Natural killer cell (primary cell): Measurements from ENCODE around the gene BTBD19. TPM values are rescaled to one million over a fixed set of nuclear protein-coding genes. Genes with fewer than 3 reads are reported as not detected.
"Not testable (repeated sequence)": the region's sequence is repeated elsewhere in the genome, so short reads cannot be mapped to it uniquely, and the experiment has no call there.

Experiments used
- ATAC-seq, 3 donors: fragments of 150-1000 bp in 2 of 3; fragments of 200-7000 bp in 1 of 3; cut with Tn5 transposase; 1 replicate in 1 of 3; 2 replicates in 2 of 3; pipeline ENCODE4 v1.10.0; 2021; ENCODE audit warnings: mild to moderate bottlenecking in 2 of 3, moderate library complexity in 2 of 3
- DNase-seq, 2 donors: peaks; one replicate each; pipeline versions ENCODE4 v3.0.0 to v3.0.0-alpha.2; 2013 to 2021; ENCODE audit warnings: mixed read lengths in 1 of 2
- H3K27ac ChIP-seq: one replicate; pipeline ENCODE4 v1.5.1; 2013; ENCODE audit warnings: mild to moderate bottlenecking, low read length
- H3K27me3 ChIP-seq: one replicate; pipeline ENCODE4 v1.6.1; 2013; ENCODE audit warnings: low read length; ENCODE audit not compliant: control insufficient read depth, insufficient read depth
- H3K36me3 ChIP-seq: one replicate; pipeline ENCODE4 v1.6.1; 2013; ENCODE audit warnings: low read length; ENCODE audit not compliant: control insufficient read depth, insufficient read depth
- H3K4me1 ChIP-seq: one replicate; pipeline ENCODE4 v1.6.1; 2013; ENCODE audit warnings: low read length; ENCODE audit not compliant: control insufficient read depth, insufficient read depth
- H3K4me3 ChIP-seq: one replicate; pipeline ENCODE4 v1.5.1; 2013; ENCODE audit warnings: low read length
- H3K9me3 ChIP-seq: one replicate; pipeline ENCODE4 v1.6.1; 2013; ENCODE audit warnings: low read length; ENCODE audit not compliant: control insufficient read depth, insufficient read depth
- H3K27ac Mint-ChIP-seq, 2 donors: one replicate each; pipeline ENCODE4 v1.8.0; 2022; ENCODE audit warnings: mild to moderate bottlenecking in 2 of 2, mixed read lengths in 2 of 2, moderate library complexity in 1 of 2
- H3K27me3 Mint-ChIP-seq, 2 donors: one replicate each; pipeline ENCODE4 v1.8.0; 2022; ENCODE audit warnings: low read depth in 2 of 2, mixed read lengths in 2 of 2
- H3K36me3 Mint-ChIP-seq: one replicate; pipeline ENCODE4 v1.8.0; 2022; ENCODE audit warnings: mixed read lengths
- H3K4me1 Mint-ChIP-seq, 2 donors: one replicate each; pipeline ENCODE4 v1.8.0; 2022; ENCODE audit warnings: mixed read lengths in 2 of 2
- H3K4me3 Mint-ChIP-seq: one replicate; pipeline ENCODE4 v1.8.0; 2022; ENCODE audit warnings: mild to moderate bottlenecking, moderate library complexity, mixed read lengths
- H3K9me3 Mint-ChIP-seq, 2 donors: one replicate each; pipeline ENCODE4 v1.8.0; 2022; ENCODE audit warnings: mixed read lengths in 2 of 2
- CTCF ChIP-seq: fragments of 200-600 bp; IDR thresholded peaks from one replicate; pipeline ENCODE4 v1.8.0; 2022; ENCODE audit warnings: antibody characterized with exemption
- WGBS: methylation state at CpG from one replicate; pipeline ENCODE4 v1.1.7; 2013; ENCODE audit warnings: missing lambda C conversion rate; ENCODE audit not compliant: insufficient coverage; 5-methylcytosine and 5-hydroxymethylcytosine counted together
- intact Hi-C: fragments of 100-400 bp; cut with micrococcal nuclease; formaldehyde crosslinking; loops from one replicate; pipeline ENCODE4 v1.14.2; 2022
- total RNA-seq, 4 donors: library from RNA; stranded (reverse); fragments of 120-200 nt in 1 of 4; gene quantifications; one replicate each; pipeline versions ENCODE4 v1.2.3 to v1.2.4, GENCODE V29; 2013 to 2022

BTBD19 gene
- total RNA-seq, 3 donors from 2014 or later (not counting 1 experiment from before 2014, with no cell fraction given): 4.4 to 5.7 (median 4.9) TPM

DNA sequence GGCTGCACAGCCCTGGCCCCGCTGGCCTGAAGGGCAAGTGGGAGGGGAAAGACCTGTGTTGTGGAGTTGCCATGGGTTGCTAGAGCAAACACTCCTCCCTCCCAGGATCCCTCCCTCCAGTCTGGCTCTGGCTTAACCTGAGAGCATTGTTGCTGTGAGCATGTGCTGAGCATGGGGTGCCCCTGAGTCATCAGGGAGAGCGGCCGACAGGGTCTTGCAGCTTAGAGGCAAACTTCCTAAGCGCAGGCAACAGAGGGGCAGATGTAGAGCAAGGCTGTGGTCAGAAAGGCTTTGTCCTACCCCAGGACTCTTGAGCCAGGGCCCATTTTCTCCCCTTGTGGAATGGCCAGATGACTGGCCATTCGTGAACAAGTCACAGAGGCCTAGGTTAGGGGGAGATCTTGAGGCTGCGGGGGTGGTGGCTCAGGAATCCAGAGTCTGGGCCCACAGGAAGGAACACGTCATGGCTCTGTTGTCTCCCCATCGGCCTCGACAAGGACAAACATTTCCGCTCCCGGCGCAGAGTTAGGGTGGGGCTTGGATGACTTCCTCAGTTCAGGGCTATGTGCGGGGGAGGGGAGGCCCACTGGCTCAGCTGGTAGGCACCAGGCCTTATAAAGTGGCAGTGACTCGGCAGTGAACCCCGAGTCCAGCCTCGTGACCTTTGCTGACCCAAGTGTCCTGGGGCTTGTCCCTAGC is 810 bp upstream of the BTBD19 start:
- TF ChIP-seq CTCF: no peak
- Histone ChIP-seq H3K36me3 (peaks cover 17% of the 10 kb centered on the region), H3K9me3 (no peaks in the 10 kb centered on the region), H3K4me3 (no peak overlapping the region), H3K4me1 (peaks cover 51% of the 10 kb centered on the region), H3K27me3 (no peaks in the 10 kb centered on the region), H3K27ac (peak overlapping the region; percentile 95)
- DNase-seq: peak; percentile 54 to 94
- intact Hi-C loops: no loop called here
- Mint-ChIP-seq H3K27ac (peak overlapping the region; percentile 88 to 95), H3K36me3 (no peaks in the 10 kb centered on the region), H3K27me3 (no peaks in the 10 kb centered on the region), H3K4me3 (peak overlapping the region; percentile 4), H3K9me3 (no peaks in the 10 kb centered on the region), H3K4me1 (peaks cover 22 to 35% of the 10 kb centered on the region in 2 donors)
- 19% methylated on average over 15 of the region's 16 CpGs for WGBS
- peak; percentile 29 to 70 (median 46) for ATAC-seq

DNA sequence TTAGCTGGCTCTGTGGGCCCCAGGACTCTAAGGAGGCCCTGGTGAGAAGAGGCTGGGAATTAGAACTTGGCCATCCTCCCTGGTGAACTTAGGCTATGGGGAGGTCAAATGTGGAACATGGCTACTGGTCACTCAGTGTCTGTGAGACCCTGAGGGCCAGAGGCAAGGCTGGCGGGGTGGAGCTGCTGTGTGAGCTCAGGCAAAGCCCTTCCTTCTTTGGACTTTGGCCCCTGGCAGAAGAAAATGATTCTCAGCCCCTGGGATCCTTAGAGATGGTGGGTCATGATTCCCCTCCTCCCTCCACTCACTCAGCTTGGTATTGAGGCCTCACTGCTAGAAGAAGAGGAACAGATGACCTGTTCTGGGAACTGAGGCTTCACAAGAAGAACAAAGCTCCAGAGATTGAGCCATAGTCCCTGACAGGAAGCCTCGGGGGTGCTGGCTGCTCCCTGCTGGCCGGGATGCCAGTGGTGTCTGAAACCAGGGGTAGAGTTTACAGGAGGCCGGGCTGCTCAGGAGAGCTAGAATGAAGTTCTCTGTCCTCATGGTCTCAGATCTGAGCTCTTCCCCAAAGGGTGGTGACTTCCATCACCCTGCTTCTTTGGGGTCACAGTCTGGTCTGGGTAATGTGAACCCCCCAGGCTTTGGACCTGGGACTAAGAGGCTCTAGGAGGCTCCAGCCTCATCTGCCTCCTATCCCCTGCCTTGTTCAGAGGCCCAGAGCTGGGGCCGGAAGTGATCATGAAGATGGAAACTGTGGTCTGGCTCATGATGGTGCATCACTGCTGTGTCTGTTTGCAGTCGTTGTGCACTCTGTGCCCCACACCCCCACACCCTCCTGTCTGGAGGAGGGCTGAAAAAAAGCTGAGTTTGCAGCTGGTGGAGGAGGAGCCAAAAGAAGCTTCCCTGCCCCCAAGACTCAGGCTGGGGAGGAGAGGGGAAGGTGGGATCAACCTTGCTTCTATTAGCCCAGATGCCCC is 905 bp downstream of the BTBD19 start:
- peak overlapping the region; percentile 95 for H3K27ac ChIP-seq
- Mint-ChIP-seq H3K36me3 (no peaks in the 10 kb centered on the region), H3K27ac (peak overlapping the region; percentile 87 to 95), H3K4me1 (peaks cover 28 to 42% of the 10 kb centered on the region in 2 donors), H3K9me3 (no peaks in the 10 kb centered on the region), H3K27me3 (no peaks in the 10 kb centered on the region), H3K4me3 (peak overlapping the region; percentile 53)
- H3K4me3 ChIP-seq: no peak overlapping the region
- DNase-seq: peak; percentile 67 to 94
- intact Hi-C loops: no loop called here
- H3K4me1 ChIP-seq: peaks cover 62% of the 10 kb centered on the region
- ATAC-seq: peak; percentile 74 to 80 (median 75)
- no peaks in the 10 kb centered on the region for H3K9me3 ChIP-seq
- WGBS: 44% methylated on average over 5 of the region's 6 CpGs
- no peaks in the 10 kb centered on the region for H3K27me3 ChIP-seq
- H3K36me3 ChIP-seq: peaks cover 2% of the 10 kb centered on the region
- no peak for TF ChIP-seq CTCF

DNA sequence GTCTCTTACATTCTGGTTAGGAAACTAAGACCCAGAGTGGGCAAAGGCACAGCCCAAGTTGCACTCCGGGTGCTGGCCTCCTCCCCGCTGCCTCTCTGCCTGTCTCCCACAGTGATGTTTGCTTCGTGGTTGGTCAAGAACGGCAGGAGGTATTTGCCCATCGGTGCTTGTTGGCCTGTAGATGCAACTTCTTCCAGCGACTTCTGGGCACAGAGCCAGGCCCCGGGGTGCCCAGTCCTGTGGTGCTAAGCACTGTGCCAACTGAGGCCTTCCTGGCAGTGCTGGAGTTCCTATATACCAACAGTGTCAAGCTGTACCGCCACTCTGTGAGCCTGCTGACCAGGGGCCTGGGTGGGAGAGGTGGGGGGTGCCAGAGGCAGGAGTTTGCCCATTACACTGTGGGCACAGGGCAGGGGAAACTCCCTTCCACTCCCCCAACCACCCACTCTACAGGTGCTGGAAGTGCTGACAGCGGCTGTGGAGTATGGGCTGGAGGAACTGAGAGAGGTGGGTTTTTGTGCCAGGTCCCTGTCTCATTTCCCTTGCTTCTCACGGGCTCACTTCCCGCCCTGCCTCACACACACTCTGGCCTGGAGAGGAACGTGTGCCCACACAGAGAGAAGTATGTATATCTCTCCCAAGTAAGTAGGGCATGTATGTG is 1.9 kb downstream of the BTBD19 start:
- H3K4me3 ChIP-seq: no peak overlapping the region
- H3K27ac ChIP-seq: peak overlapping the region; percentile 95
- WGBS: 47% methylated on average over 10 of the region's 12 CpGs
- intact Hi-C loops: no loop called here
- H3K36me3 Mint-ChIP-seq: no peaks in the 10 kb centered on the region
- peaks cover 67% of the 10 kb centered on the region for H3K4me1 ChIP-seq
- no peaks in the 10 kb centered on the region for H3K27me3 ChIP-seq
- H3K36me3 ChIP-seq: no peaks in the 10 kb centered on the region
- DNase-seq: peak in 1 of 2 donors; percentile 61
- no peaks in the 10 kb centered on the region for H3K9me3 ChIP-seq
- H3K4me3 Mint-ChIP-seq: no peak overlapping the region
- no peaks in the 10 kb centered on the region for H3K27me3 Mint-ChIP-seq
- peak overlapping the region; percentile 87 to 95 for H3K27ac Mint-ChIP-seq
- peaks cover 36 to 49% of the 10 kb centered on the region in 2 donors for H3K4me1 Mint-ChIP-seq
- H3K9me3 Mint-ChIP-seq: no peaks in the 10 kb centered on the region
- ATAC-seq: no peak
- TF ChIP-seq CTCF: no peak

- DNase-seq, H3K27me3 ChIP-seq, H3K36me3 Mint-ChIP-seq, H3K4me3 ChIP-seq, H3K36me3 ChIP-seq, intact Hi-C loops, H3K9me3 Mint-ChIP-seq, ATAC-seq, H3K9me3 ChIP-seq, H3K27me3 Mint-ChIP-seq: not testable (repeated sequence)
- WGBS: 88% methylated on average over 4 of the region's 4 CpGs
- Histone ChIP-seq H3K27ac (peak overlapping the region; percentile 95), H3K4me1 (peaks cover 67% of the 10 kb centered on the region)
- Mint-ChIP-seq H3K27ac (peak overlapping the region; percentile 87 to 95), H3K4me1 (peaks cover 38 to 51% of the 10 kb centered on the region in 2 donors), H3K4me3 (peak overlapping the region; percentile 43)
These were observed 2.4 kb downstream of the BTBD19 start for GRCh38 chr1:44810762-44811105.
